HEK293 (cell line): ENCODE results near the gene CLNK.

ENCODE experiments used
- ATF2 ChIP-seq: fragments of 450-650 bp; formaldehyde crosslinking; IDR thresholded peaks from 2 replicates; pipeline ENCODE4 v1.5.1; 2016; ENCODE audit warnings: missing biosample characterization, missing genetic modification characterization, low read depth
- BCL11A ChIP-seq: fragments of 450-650 bp; formaldehyde crosslinking; IDR thresholded peaks from 2 replicates; pipeline ENCODE4 v1.5.1; 2016; ENCODE audit warnings: low read depth, missing biosample characterization, missing genetic modification characterization
- FEZF1 ChIP-seq: fragments of 450-650 bp; formaldehyde crosslinking; IDR thresholded peaks from 2 replicates; pipeline ENCODE4 v1.5.1; 2016; ENCODE audit warnings: missing biosample characterization, missing genetic modification characterization
- GLI2 ChIP-seq: fragments of 450-650 bp; formaldehyde crosslinking; IDR thresholded peaks from 2 replicates; pipeline ENCODE4; 2017; ENCODE audit warnings: missing biosample characterization, missing genetic modification characterization, low read depth, borderline replicate concordance
- GLIS1 ChIP-seq: fragments of 450-650 bp; formaldehyde crosslinking; IDR thresholded peaks from 2 replicates; pipeline ENCODE4 v1.5.1; 2016; ENCODE audit warnings: missing biosample characterization, missing genetic modification characterization
- KLF10 ChIP-seq: fragments of 450-650 bp; IDR thresholded peaks from 2 replicates; pipeline ENCODE4 v1.5.1; 2018; ENCODE audit warnings: missing biosample characterization, mild to moderate bottlenecking, missing genetic modification characterization
- KLF7 ChIP-seq: fragments of 450-650 bp; formaldehyde crosslinking; IDR thresholded peaks from 2 replicates; pipeline ENCODE4 v1.5.1; 2016; ENCODE audit warnings: missing biosample characterization, missing genetic modification characterization, borderline replicate concordance
- KLF8 ChIP-seq: fragments of 450-650 bp; formaldehyde crosslinking; IDR thresholded peaks from 2 replicates; pipeline ENCODE4 v1.5.1; 2016; ENCODE audit warnings: missing biosample characterization, missing genetic modification characterization
- OSR2 ChIP-seq: fragments of 450-650 bp; formaldehyde crosslinking; IDR thresholded peaks from 2 replicates; pipeline ENCODE4 v1.5.1; 2016; ENCODE audit warnings: missing biosample characterization, missing genetic modification characterization
- OVOL3 ChIP-seq: fragments of 450-650 bp; formaldehyde crosslinking; IDR thresholded peaks from 2 replicates; pipeline ENCODE4 v1.5.1; 2016; ENCODE audit warnings: missing biosample characterization, missing genetic modification characterization
- PRDM1 ChIP-seq: fragments of 450-650 bp; formaldehyde crosslinking; IDR thresholded peaks from 2 replicates; pipeline ENCODE4; 2016; ENCODE audit warnings: missing biosample characterization, missing genetic modification characterization
- PRDM4 ChIP-seq: fragments of 450-650 bp; formaldehyde crosslinking; IDR thresholded peaks from 2 replicates; pipeline ENCODE4 v1.5.1; 2017; ENCODE audit warnings: missing biosample characterization, missing genetic modification characterization
- SP7 ChIP-seq: fragments of 450-650 bp; formaldehyde crosslinking; IDR thresholded peaks from 2 replicates; pipeline ENCODE4 v1.5.1; 2016; ENCODE audit warnings: missing biosample characterization, missing genetic modification characterization
- TRIM28 ChIP-seq: IDR thresholded peaks from 2 replicates; pipeline ENCODE4 v1.6.1; 2011; ENCODE audit warnings: low read length, control low read depth, borderline replicate concordance
- ZBTB8A ChIP-seq: fragments of 450-650 bp; formaldehyde crosslinking; IDR thresholded peaks from 2 replicates; pipeline ENCODE4 v1.5.1; 2016; ENCODE audit warnings: missing biosample characterization, missing genetic modification characterization
- ZNF2 ChIP-seq: fragments of 450-650 bp; formaldehyde crosslinking; IDR thresholded peaks from 2 replicates; pipeline ENCODE4 v1.5.1; 2016; ENCODE audit warnings: missing biosample characterization, missing genetic modification characterization
- ZNF24 ChIP-seq: fragments of 450-650 bp; formaldehyde crosslinking; IDR thresholded peaks from 2 replicates; pipeline ENCODE4 v1.5.1; 2016; ENCODE audit warnings: missing biosample characterization, missing genetic modification characterization
- ZNF335 ChIP-seq: fragments of 450-650 bp; formaldehyde crosslinking; conservative IDR thresholded peaks from 2 replicates; pipeline ENCODE4 v1.5.1; 2016; ENCODE audit warnings: missing biosample characterization, missing genetic modification characterization
- ZNF341 ChIP-seq: fragments of 450-650 bp; formaldehyde crosslinking; IDR thresholded peaks from 2 replicates; pipeline ENCODE4; 2016; ENCODE audit warnings: low read depth, missing biosample characterization, missing genetic modification characterization
- ZNF391 ChIP-seq: fragments of 450-650 bp; formaldehyde crosslinking; IDR thresholded peaks from 2 replicates; pipeline ENCODE4 v1.5.1; 2016; ENCODE audit warnings: low read depth, missing biosample characterization, missing genetic modification characterization, borderline replicate concordance
- ZNF423 ChIP-seq: fragments of 450-650 bp; formaldehyde crosslinking; IDR thresholded peaks from 2 replicates; pipeline ENCODE4 v1.5.1; 2016; ENCODE audit warnings: missing biosample characterization, missing genetic modification characterization
- ZNF48 ChIP-seq: fragments of 450-650 bp; formaldehyde crosslinking; IDR thresholded peaks from 2 replicates; pipeline ENCODE4 v1.5.1; 2016; ENCODE audit warnings: missing biosample characterization, missing genetic modification characterization
- ZNF501 ChIP-seq: fragments of 450-650 bp; formaldehyde crosslinking; IDR thresholded peaks from 2 replicates; pipeline ENCODE4 v1.5.1; 2016; ENCODE audit warnings: missing biosample characterization, missing genetic modification characterization
- ZNF514 ChIP-seq: fragments of 450-650 bp; formaldehyde crosslinking; IDR thresholded peaks from 2 replicates; pipeline ENCODE4 v1.5.1; 2016; ENCODE audit warnings: missing biosample characterization, missing genetic modification characterization
- ZNF544 ChIP-seq: fragments of 450-650 bp; formaldehyde crosslinking; IDR thresholded peaks from 2 replicates; pipeline ENCODE4 v1.5.0; 2017; ENCODE audit warnings: missing biosample characterization, missing genetic modification characterization
- ZNF555 ChIP-seq: fragments of 450-650 bp; formaldehyde crosslinking; conservative IDR thresholded peaks from 2 replicates; pipeline ENCODE4 v1.5.1; 2017; ENCODE audit warnings: missing biosample characterization, mild to moderate bottlenecking, missing genetic modification characterization, inconsistent platforms
- ZNF561 ChIP-seq: fragments of 450-650 bp; IDR thresholded peaks from 2 replicates; pipeline ENCODE4 v1.5.1; 2018; ENCODE audit warnings: missing biosample characterization, missing genetic modification characterization, borderline replicate concordance
- ZNF830 ChIP-seq: fragments of 450-650 bp; IDR thresholded peaks from 2 replicates; pipeline ENCODE4 v1.5.0; 2018; ENCODE audit warnings: missing biosample characterization, missing genetic modification characterization, low read depth, mild to moderate bottlenecking, moderate library complexity
- ZNF843 ChIP-seq: fragments of 450-650 bp; formaldehyde crosslinking; IDR thresholded peaks from 2 replicates; pipeline ENCODE4 v1.5.1; 2016; ENCODE audit warnings: missing biosample characterization, missing genetic modification characterization
- ZSCAN23 ChIP-seq: fragments of 450-650 bp; formaldehyde crosslinking; IDR thresholded peaks from 2 replicates; pipeline ENCODE4 v1.5.1; 2016; ENCODE audit warnings: missing biosample characterization, missing genetic modification characterization
- ZSCAN30 ChIP-seq: fragments of 450-650 bp; IDR thresholded peaks from 2 replicates; pipeline ENCODE4 v1.5.1; 2018; ENCODE audit warnings: missing biosample characterization, mild to moderate bottlenecking, missing genetic modification characterization, moderate library complexity
- ZXDB ChIP-seq: fragments of 450-650 bp; formaldehyde crosslinking; IDR thresholded peaks from 2 replicates; pipeline ENCODE4 v1.5.1; 2016; ENCODE audit warnings: missing biosample characterization, missing genetic modification characterization
- TF ChIP-seq, protein P1 (sequence below): fragments of 450-650 bp; formaldehyde crosslinking; IDR thresholded peaks from 2 replicates; pipeline ENCODE4 v1.5.1; 2016; ENCODE audit warnings: missing biosample characterization, missing genetic modification characterization
- TF ChIP-seq, protein P2 (sequence below): fragments of 450-650 bp; formaldehyde crosslinking; IDR thresholded peaks from 2 replicates; pipeline ENCODE4 v1.5.1; 2016; ENCODE audit warnings: missing biosample characterization, missing genetic modification characterization
- TF ChIP-seq, protein P3 (sequence below): fragments of 450-650 bp; formaldehyde crosslinking; IDR thresholded peaks from 2 replicates; pipeline ENCODE4 v1.5.1; 2017; ENCODE audit warnings: missing biosample characterization, missing genetic modification characterization

Gene CLNK

GRCh38 chr4:10619220-10619619 lies 65.3 kb downstream of the CLNK start (continued):
- TF ChIP-seq, protein P1, sequence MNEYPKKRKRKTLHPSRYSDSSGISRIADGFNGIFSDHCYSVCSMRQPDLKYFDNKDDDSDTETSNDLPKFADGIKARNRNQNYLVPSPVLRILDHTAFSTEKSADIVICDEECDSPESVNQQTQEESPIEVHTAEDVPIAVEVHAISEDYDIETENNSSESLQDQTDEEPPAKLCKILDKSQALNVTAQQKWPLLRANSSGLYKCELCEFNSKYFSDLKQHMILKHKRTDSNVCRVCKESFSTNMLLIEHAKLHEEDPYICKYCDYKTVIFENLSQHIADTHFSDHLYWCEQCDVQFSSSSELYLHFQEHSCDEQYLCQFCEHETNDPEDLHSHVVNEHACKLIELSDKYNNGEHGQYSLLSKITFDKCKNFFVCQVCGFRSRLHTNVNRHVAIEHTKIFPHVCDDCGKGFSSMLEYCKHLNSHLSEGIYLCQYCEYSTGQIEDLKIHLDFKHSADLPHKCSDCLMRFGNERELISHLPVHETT (tag by site-specific recombination), result peak; percentile 56; the same call in 1 of the 2 replicates
- peak; percentile 96 for TF ChIP-seq SP7 (tag by site-specific recombination)
- TF ChIP-seq OSR2 (tag by site-specific recombination), result peak; percentile 99
- TF ChIP-seq ATF2 (tag by site-specific recombination), result 0 out of 2 replicates have a peak, but pooled peaks have one; percentile 16
- peak; percentile 67 for TF ChIP-seq ZNF24
- peak; percentile 89 for TF ChIP-seq GLI2 (tag by site-specific recombination)
- TF ChIP-seq ZNF423 (tag by site-specific recombination), result peak; percentile 54; the same call in 1 of the 2 replicates
- TF ChIP-seq ZNF561 (tag by site-specific recombination), result peak; percentile 74; the same call in 1 of the 2 replicates
- peak; percentile 46; the same call in 1 of the 2 replicates for TF ChIP-seq TRIM28
- no peak for TF ChIP-seq ZNF514
- TF ChIP-seq ZNF830 (tag by site-specific recombination), result no peak
- peak; percentile 37; the same call in 1 of the 2 replicates for TF ChIP-seq ZNF2 (tag by site-specific recombination)
- peak; percentile 79 for TF ChIP-seq ZSCAN23 (tag by site-specific recombination)
- peak; percentile 74; the same call in 1 of the 2 replicates for TF ChIP-seq ZSCAN30
- TF ChIP-seq ZNF335 (tag by site-specific recombination), result no peak
- TF ChIP-seq ZNF843, result peak; percentile 95
- peak; percentile 76 for TF ChIP-seq KLF8 (tag by site-specific recombination)
- TF ChIP-seq, protein P2, sequence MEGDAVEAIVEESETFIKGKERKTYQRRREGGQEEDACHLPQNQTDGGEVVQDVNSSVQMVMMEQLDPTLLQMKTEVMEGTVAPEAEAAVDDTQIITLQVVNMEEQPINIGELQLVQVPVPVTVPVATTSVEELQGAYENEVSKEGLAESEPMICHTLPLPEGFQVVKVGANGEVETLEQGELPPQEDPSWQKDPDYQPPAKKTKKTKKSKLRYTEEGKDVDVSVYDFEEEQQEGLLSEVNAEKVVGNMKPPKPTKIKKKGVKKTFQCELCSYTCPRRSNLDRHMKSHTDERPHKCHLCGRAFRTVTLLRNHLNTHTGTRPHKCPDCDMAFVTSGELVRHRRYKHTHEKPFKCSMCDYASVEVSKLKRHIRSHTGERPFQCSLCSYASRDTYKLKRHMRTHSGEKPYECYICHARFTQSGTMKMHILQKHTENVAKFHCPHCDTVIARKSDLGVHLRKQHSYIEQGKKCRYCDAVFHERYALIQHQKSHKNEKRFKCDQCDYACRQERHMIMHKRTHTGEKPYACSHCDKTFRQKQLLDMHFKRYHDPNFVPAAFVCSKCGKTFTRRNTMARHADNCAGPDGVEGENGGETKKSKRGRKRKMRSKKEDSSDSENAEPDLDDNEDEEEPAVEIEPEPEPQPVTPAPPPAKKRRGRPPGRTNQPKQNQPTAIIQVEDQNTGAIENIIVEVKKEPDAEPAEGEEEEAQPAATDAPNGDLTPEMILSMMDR (tag by site-specific recombination), result no peak
- no peak for TF ChIP-seq ZNF544 (tag by site-specific recombination)
- 0 out of 2 replicates have a peak, but pooled peaks have one; percentile 46 for TF ChIP-seq ZNF501 (tag by site-specific recombination)
- TF ChIP-seq PRDM4 (tag by site-specific recombination), result peak; percentile 77
- TF ChIP-seq ZNF391 (tag by site-specific recombination), result peak; percentile 74
- peak; percentile 74 for TF ChIP-seq GLIS1 (tag by site-specific recombination)
- peak; percentile 86 for TF ChIP-seq ZXDB (tag by site-specific recombination)
- no peak for TF ChIP-seq ZNF555 (tag by site-specific recombination)
- peak; percentile 29; the same call in 1 of the 2 replicates for TF ChIP-seq KLF7 (tag by site-specific recombination)
- TF ChIP-seq PRDM1 (tag by site-specific recombination), result no peak
- no peak for TF ChIP-seq ZNF48
- no peak for TF ChIP-seq ZNF341 (tag by site-specific recombination)
- peak; percentile 49 for TF ChIP-seq KLF10 (tag by site-specific recombination)
- 0 out of 2 replicates have a peak, but pooled peaks have one; percentile 15 for TF ChIP-seq BCL11A (tag by site-specific recombination)
- TF ChIP-seq, protein P3, sequence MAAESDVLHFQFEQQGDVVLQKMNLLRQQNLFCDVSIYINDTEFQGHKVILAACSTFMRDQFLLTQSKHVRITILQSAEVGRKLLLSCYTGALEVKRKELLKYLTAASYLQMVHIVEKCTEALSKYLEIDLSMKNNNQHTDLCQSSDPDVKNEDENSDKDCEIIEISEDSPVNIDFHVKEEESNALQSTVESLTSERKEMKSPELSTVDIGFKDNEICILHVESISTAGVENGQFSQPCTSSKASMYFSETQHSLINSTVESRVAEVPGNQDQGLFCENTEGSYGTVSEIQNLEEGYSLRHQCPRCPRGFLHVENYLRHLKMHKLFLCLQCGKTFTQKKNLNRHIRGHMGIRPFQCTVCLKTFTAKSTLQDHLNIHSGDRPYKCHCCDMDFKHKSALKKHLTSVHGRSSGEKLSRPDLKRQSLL (tag by site-specific recombination), result peak; percentile 49; the same call in 1 of the 2 replicates
- TF ChIP-seq OVOL3, result peak; percentile 86
- peak; percentile 94 for TF ChIP-seq FEZF1 (tag by site-specific recombination)
- peak; percentile 58 for TF ChIP-seq ZBTB8A (tag by site-specific recombination)
